ENCODE measurements around the gene EPB41L4B.

Gene EPB41L4B

DNA sequence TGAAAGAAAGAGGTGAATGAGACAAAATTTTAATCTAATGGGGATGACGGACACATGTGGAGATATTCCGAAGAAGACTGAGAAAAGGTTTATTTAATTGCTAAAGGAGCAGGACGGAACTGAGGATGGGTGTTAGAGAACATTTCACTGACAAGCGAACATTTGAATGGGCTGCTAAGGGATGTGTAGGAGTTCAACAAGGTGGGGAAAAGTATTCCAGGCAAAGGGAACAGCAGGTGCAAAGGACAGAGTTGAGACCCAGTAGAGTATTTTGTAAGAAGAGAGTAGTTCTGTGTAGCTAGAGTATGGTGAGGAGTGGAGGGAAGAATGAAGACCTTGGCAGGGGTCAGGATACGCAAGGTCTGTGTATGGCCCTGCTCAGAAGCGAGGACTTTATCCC lies 106.4 kb downstream of the EPB41L4B start:
- no peak for DNase-seq (ENCODE audit: low read depth)
- no peak for TF ChIP-seq MAX (IDR thresholded peaks at IDR 0.05; ENCODE audit: low read depth, low read length)
- no peak for TF ChIP-seq MYC (IDR thresholded peaks at IDR 0.05; ENCODE audit: low read depth, low read length)
- H3K4me3 ChIP-seq (ENCODE audit: low read depth, low read length) = no peak overlapping the region

DNA sequence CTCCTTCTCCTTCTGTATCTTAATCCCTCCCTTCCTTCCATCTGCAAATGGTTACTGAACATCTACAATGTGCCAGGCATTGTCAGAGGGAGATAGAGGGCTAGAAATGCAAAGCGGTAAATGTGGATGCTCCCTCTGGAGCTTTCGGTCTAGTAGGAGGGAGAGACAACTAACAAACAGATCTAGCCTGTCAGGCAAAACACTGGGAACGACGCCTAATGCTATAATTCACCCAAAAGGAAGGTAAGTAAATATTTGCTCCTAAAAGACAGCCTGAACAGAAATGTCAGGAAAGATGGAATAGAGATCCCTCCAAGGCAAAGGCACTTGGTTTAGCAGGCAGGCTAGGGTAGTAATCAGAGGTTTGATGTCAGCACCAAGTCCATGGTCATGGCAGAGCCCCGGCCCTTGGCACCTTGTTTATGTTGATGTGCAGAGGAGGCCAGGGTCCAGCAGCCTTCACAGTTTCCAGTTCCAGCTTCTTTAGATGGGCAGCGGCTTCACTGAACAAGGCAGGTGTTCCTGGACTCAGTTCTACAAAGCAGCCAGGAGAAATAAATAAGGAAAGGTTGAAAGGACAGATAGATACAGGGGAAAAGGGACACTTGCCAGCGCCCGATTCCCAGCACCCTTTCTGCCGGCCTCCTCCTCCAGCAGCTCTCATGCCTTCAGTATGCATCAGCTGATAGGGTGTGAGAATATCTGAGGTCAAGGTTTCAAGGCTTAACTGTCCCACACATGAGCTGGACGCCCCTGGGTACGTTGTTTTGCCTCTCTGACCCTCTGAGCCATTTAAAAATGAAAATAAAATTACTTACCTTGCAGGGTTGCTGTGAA lies 107.4 kb downstream of the EPB41L4B start:
- TF ChIP-seq MAX (IDR thresholded peaks at IDR 0.05; ENCODE audit: low read depth, low read length) (no peak), POLR2A (IDR thresholded peaks at IDR 0.05; ENCODE audit: extremely low read depth, insufficient read length) (no peak)
- DNase-seq (ENCODE audit: low read depth) = no peak
- H3K4me3 ChIP-seq (ENCODE audit: low read depth, low read length) = no peak overlapping the region

DNA sequence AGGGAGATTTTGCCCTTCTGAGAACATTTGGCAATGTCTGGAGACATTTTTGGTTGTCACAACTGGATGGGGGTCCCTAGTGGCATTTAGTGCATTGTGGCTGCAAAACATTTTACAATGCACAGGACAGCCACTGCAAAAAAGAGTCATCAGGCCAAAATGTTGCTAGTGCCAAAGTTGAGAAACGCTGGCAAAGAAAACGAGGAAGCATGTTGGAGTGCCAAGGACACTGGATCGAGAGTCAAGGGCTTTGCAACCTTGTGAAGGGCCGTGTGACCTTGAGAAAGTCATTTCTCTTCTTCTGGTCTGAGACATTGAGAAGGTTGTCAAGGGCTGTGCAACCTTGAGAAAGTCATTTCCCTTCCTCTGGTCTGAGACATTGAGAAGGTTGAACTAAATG lies 108.1 kb downstream of the EPB41L4B start:
- no peak for DNase-seq (ENCODE audit: low read depth)
- no peak overlapping the region for H3K4me3 ChIP-seq (ENCODE audit: low read depth, low read length)
- TF ChIP-seq MYC (IDR thresholded peaks at IDR 0.05; ENCODE audit: low read depth, low read length) (no peak), POLR2A (IDR thresholded peaks at IDR 0.05; ENCODE audit: extremely low read depth, insufficient read length) (no peak), CTCF (IDR thresholded peaks at IDR 0.05; ENCODE audit: low read depth, low read length) (no peak), MAX (IDR thresholded peaks at IDR 0.05; ENCODE audit: low read depth, low read length) (no peak)

DNA sequence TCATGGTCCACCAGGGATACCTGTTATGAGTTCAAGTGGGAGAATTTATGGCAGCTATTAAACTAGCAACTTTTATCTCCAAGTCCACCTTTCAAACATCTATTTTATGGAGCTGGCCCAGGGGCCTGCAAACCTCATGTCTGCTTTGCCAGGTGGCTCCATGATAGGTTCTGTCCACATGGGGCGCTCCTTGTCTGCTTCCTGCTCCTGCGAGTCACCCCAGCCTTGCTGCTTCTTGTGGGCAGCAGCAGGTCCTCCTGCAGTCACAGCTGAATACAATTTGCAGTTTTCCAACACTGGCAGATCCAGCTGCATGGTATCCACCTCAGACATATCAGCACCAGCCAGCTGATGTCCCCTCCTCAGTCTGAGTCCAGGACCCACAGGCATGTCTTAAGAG lies 114.2 kb downstream of the EPB41L4B start:
- TF ChIP-seq MYC (IDR thresholded peaks at IDR 0.05; ENCODE audit: low read depth, low read length) (no peak), CTCF (IDR thresholded peaks at IDR 0.05; ENCODE audit: low read depth, low read length) (peak; percentile 5), POLR2A (IDR thresholded peaks at IDR 0.05; ENCODE audit: extremely low read depth, insufficient read length) (no peak)
- no peak overlapping the region for H3K4me3 ChIP-seq (ENCODE audit: low read depth, low read length)
- DNase-seq (ENCODE audit: low read depth) = peak; percentile 10

GRCh38 chr9:109205526-109205925 lies 115.3 kb downstream of the EPB41L4B start:
- TF ChIP-seq MAX (IDR thresholded peaks at IDR 0.05; ENCODE audit: low read depth, low read length) (no peak), POLR2A (IDR thresholded peaks at IDR 0.05; ENCODE audit: extremely low read depth, insufficient read length) (no peak), MYC (IDR thresholded peaks at IDR 0.05; ENCODE audit: low read depth, low read length) (no peak), CTCF (IDR thresholded peaks at IDR 0.05; ENCODE audit: low read depth, low read length) (no peak)
- DNase-seq (ENCODE audit: low read depth) = no peak
- H3K4me3 ChIP-seq (ENCODE audit: low read depth, low read length) = no peak overlapping the region

DNA sequence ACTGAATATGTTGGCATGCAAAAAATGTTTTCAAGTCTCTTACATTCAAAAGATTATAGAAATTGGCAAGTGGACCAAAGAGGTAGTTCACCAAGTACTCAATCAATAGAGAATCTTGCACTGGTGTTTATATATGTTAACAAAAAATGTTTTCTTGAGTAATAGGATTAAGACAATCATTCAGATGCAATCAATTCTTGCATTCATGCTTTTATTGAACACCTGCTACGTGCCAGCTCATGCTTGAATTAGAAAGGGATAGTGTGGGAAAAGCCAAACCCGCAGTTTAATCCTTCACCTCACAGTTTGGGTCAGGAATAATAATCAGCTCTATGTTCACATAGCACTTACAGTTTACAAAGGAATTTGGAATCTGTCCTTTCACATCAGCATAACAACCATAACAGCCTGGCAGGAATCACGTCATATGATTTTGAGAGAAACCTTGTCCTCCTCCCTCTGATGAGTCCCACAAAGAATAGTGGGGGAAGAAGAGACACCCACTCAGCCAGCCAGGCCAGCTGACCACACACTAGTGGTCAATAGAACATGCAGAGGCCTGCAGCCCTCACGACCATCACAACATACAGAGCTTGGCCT lies 117.0 kb downstream of the EPB41L4B start:
- DNase-seq (ENCODE audit: low read depth) = no peak
- no peak overlapping the region for H3K4me3 ChIP-seq (ENCODE audit: low read depth, low read length)
- TF ChIP-seq MAX (IDR thresholded peaks at IDR 0.05; ENCODE audit: low read depth, low read length) (no peak), CTCF (IDR thresholded peaks at IDR 0.05; ENCODE audit: low read depth, low read length) (no peak), MYC (IDR thresholded peaks at IDR 0.05; ENCODE audit: low read depth, low read length) (no peak), POLR2A (IDR thresholded peaks at IDR 0.05; ENCODE audit: extremely low read depth, insufficient read length) (no peak)

Data from NB4 (cell line).